ENCODE measurements around the gene MCM10. TPM values are rescaled to one million over a fixed set of nuclear protein-coding genes. Genes with fewer than 3 reads are reported as not detected.

The MCM10 gene
- total RNA-seq, 1 donor from 2014 or later, result 0.08 TPM

DNA sequence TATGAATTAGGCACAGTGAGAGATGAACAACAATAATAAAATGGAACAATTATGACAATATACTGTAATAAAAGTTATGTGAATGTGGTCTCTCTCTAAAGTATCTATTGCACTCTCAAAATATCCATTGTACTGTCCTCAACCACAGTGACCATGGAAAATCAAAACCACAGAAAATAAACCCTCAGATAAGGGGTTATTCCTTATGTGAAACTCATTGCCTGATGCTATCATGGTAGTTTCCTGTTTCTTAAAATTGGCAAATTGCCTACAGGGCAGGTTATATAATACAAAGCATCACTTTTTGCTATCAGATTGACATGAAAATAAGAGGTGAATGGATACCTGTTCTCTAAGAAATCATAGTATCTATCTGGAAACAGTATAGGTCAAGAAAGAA is 3.8 kb downstream of the MCM10 start:
- DNase-seq, result no peak

DNA sequence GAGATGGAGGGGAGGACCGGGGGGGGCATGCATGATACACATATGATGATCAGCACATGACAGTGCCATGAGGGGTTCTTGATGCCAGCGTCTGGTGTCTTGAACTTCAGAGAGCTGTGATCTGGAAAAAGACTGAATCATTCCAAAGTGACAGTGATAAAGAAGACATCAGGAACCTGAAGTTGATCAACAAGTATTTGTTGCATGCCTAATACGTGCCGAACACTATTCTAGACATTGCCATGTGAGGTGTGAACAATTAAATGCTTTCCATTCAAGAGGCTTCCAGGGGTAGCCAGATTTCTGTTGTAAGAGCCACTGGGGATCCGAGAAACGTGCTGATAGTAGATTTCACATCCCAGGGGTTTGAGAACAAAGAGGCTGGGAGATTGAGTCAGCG is 6.2 kb downstream of the MCM10 start:
- Histone ChIP-seq H3K4me1 (no peaks in the 10 kb centered on the region), H3K9me3 (replicated peaks) (no peaks in the 10 kb centered on the region), H3K27ac (replicated peaks) (no peak overlapping the region), H3K4me3 (no peak overlapping the region), H3K36me3 (no peaks in the 10 kb centered on the region), H3K27me3 (ENCODE audit: low read depth) (no peaks in the 10 kb centered on the region)
- no peak for DNase-seq
- intact Hi-C loops (cut with micrococcal nuclease), result loop anchor here (10.0 kb wide), 1 partner anchor 117 kb away; no protein-coding TSS in a partner anchor
- TF ChIP-seq, protein P1, sequence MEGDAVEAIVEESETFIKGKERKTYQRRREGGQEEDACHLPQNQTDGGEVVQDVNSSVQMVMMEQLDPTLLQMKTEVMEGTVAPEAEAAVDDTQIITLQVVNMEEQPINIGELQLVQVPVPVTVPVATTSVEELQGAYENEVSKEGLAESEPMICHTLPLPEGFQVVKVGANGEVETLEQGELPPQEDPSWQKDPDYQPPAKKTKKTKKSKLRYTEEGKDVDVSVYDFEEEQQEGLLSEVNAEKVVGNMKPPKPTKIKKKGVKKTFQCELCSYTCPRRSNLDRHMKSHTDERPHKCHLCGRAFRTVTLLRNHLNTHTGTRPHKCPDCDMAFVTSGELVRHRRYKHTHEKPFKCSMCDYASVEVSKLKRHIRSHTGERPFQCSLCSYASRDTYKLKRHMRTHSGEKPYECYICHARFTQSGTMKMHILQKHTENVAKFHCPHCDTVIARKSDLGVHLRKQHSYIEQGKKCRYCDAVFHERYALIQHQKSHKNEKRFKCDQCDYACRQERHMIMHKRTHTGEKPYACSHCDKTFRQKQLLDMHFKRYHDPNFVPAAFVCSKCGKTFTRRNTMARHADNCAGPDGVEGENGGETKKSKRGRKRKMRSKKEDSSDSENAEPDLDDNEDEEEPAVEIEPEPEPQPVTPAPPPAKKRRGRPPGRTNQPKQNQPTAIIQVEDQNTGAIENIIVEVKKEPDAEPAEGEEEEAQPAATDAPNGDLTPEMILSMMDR (IDR thresholded peaks at IDR 0.05; ENCODE audit: borderline replicate concordance), result no peak

More for the DNA sequence above, 3.8 kb downstream of the MCM10 start:
- Histone ChIP-seq H3K4me1 (peaks cover 15% of the 10 kb centered on the region), H3K36me3 (no peaks in the 10 kb centered on the region), H3K9me3 (replicated peaks) (no peaks in the 10 kb centered on the region), H3K4me3 (no peak overlapping the region), H3K27ac (replicated peaks) (no peak overlapping the region), H3K27me3 (ENCODE audit: low read depth) (no peaks in the 10 kb centered on the region)
- TF ChIP-seq, protein P1 (IDR thresholded peaks at IDR 0.05; ENCODE audit: borderline replicate concordance), result no peak
- intact Hi-C loops (cut with micrococcal nuclease), result loop anchor here (10.0 kb wide), 1 partner anchor 120 kb away; no protein-coding TSS in a partner anchor

DNA sequence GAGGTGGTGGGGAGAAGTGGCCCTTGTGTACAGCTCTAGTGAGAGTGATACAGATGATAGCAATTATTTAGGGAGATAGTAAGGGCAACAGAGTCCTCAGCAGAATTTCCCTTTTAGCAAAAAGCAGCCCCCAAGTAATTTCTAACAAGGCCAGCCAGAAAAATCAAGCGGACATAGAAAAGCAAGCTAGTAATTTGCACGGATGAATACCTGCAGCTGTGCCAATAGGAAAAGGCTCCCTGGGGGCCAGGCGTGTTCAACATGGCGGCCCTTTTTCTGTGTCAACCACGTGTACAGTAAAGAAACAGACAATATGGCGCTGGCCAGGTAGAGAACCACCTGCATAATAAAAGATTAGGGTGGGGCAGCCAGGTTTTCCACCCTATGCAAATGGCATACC is 7.4 kb downstream of the MCM10 start:
- Histone ChIP-seq H3K4me3 (no peak overlapping the region), H3K27me3 (ENCODE audit: low read depth) (no peaks in the 10 kb centered on the region), H3K27ac (replicated peaks) (no peak overlapping the region), H3K9me3 (replicated peaks) (no peaks in the 10 kb centered on the region), H3K36me3 (no peaks in the 10 kb centered on the region), H3K4me1 (no peaks in the 10 kb centered on the region)
- intact Hi-C loops (cut with micrococcal nuclease), result loop anchor here (10.0 kb wide), 1 partner anchor 116 kb away; no protein-coding TSS in a partner anchor
- DNase-seq, result no peak
- TF ChIP-seq, protein P1 (IDR thresholded peaks at IDR 0.05; ENCODE audit: borderline replicate concordance), result no peak

DNA sequence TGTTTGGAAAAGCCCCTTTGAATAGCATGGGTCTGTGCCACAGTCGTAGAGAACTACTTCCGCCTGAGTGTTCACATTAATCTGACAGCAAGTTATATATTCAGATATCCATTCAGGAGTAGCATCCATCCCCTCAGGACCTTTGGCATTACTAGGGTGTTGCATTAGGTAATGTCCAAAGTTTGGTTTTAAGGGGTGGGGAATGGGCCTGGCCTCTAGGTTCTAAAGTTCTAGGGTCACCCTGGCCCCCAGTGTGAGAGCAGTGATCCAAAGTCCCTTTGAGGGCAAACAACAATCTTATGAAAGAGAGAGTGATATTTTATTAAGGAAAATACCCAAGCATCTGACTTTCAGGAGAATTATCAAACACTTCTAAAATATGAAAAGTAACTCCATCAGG is 12.3 kb downstream of the MCM10 start:
- no peaks in the 10 kb centered on the region for H3K36me3 ChIP-seq
- no peaks in the 10 kb centered on the region for H3K27me3 ChIP-seq (ENCODE audit: low read depth)
- no peak overlapping the region for H3K4me3 ChIP-seq
- no peaks in the 10 kb centered on the region for H3K9me3 ChIP-seq (replicated peaks)
- no peak overlapping the region for H3K27ac ChIP-seq (replicated peaks)
- TF ChIP-seq, protein P1 (IDR thresholded peaks at IDR 0.05; ENCODE audit: borderline replicate concordance), result no peak
- intact Hi-C loops (cut with micrococcal nuclease), result no loop called here
- H3K4me1 ChIP-seq, result no peaks in the 10 kb centered on the region
- DNase-seq, result no peak

DNA sequence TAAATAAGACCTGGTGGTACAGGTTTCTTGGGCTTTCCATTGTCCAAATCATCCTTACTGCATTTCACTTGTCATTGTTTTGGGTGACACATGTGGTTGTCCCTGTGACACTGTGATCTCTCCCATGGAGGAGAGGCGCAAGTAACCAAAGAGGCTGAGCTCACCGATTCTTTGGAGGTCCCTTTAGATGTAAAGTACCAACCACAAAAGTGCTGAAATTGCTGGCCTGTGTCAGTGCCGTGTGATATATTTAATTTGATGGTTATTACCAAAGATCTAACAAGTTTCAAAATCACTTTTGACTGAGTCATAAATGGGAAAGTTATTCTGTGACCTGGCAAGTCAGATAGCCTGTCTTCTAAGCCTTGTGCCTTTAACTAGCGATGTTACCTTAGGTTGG is 19.4 kb downstream of the MCM10 start:
- H3K4me3 ChIP-seq, result no peak overlapping the region
- no peaks in the 10 kb centered on the region for H3K36me3 ChIP-seq
- DNase-seq, result no peak
- H3K27ac ChIP-seq (replicated peaks), result no peak overlapping the region
- H3K4me1 ChIP-seq, result no peaks in the 10 kb centered on the region
- H3K27me3 ChIP-seq (ENCODE audit: low read depth), result no peaks in the 10 kb centered on the region
- intact Hi-C loops (cut with micrococcal nuclease), result no loop called here
- no peaks in the 10 kb centered on the region for H3K9me3 ChIP-seq (replicated peaks)
- TF ChIP-seq, protein P1 (IDR thresholded peaks at IDR 0.05; ENCODE audit: borderline replicate concordance), result no peak

Measured in left ventricle myocardium inferior (tissue), 1 donor.